Endothelial cell of umbilical vein (primary cell): ENCODE data around the gene KCNV2. TPM values are rescaled to one million over a fixed set of nuclear protein-coding genes. Genes with fewer than 3 reads are reported as not detected.

ENCODE experiments used
- BruUV-seq: library from RNA; stranded (reverse); fragments of 400-500 nt; replicated peaks from 2 replicates; lab custom pipeline; 2021; lab: Mats Ljungman, UMichigan
- CTCF ChIA-PET: fragments of 300-600, 350-600 bp; sonication (Branson Sonifier 250); formaldehyde crosslinking; loops from one replicate; lab custom pipeline; 2021; ENCODE audit warnings: antibody characterized with exemption, inconsistent platforms; lab: Charles Lee
- POLR2A ChIA-PET: fragments of 300-600, 350-600 bp; sonication (Branson Sonifier 250); formaldehyde crosslinking; loops from one replicate; lab custom pipeline; 2021; ENCODE audit warnings: antibody characterized with exemption, inconsistent platforms; lab: Charles Lee
- DNase-seq: peaks from one replicate; pipeline ENCODE4 v3.0.0-alpha.2; 2011; ENCODE audit warnings: low read depth, low spot score
- FAIRE-seq: peaks from 2 replicates; lab custom pipeline; 2011; peaks lifted over from hg19 to GRCh38; lab: Jason Lieb, UNC
- H2AFZ ChIP-seq: 2 replicates; pipeline ENCODE4 v1.6.0; 2012; ENCODE audit warnings: low read depth, low read length, control low read depth, inconsistent platforms
- H3K27ac ChIP-seq: 2 replicates; pipeline ENCODE4 v1.5.1; 2011; ENCODE audit warnings: low read depth, mild to moderate bottlenecking, control low read depth, low read length, moderate library complexity; ENCODE audit not compliant: insufficient read depth
- H3K27me3 ChIP-seq, 2 experiments: 2 replicates each; pipeline versions ENCODE4 v1.6.0 to v1.6.1; 2011; ENCODE audit warnings: low read length in 2 of 2, mixed read lengths in 1 of 2; ENCODE audit not compliant: control insufficient read depth in 2 of 2, insufficient read depth in 2 of 2
- H3K36me3 ChIP-seq, 2 experiments: 2 replicates in 1 of 2; 3 replicates in 1 of 2; pipeline ENCODE4 v1.5.1; 2011; ENCODE audit warnings: low read length in 2 of 2, mild to moderate bottlenecking in 1 of 2, moderate library complexity in 1 of 2; ENCODE audit not compliant: control insufficient read depth in 2 of 2, insufficient read depth in 2 of 2; ENCODE audit errors: extremely low read depth in 1 of 2
- H3K4me1 ChIP-seq: 3 replicates; pipeline ENCODE4 v1.5.1; 2011; ENCODE audit warnings: mild to moderate bottlenecking, low read length; ENCODE audit not compliant: control insufficient read depth, insufficient read depth; ENCODE audit errors: extremely low read depth
- H3K4me2 ChIP-seq: 2 replicates; pipeline ENCODE4 v1.6.1; 2011; ENCODE audit warnings: low read length, control low read depth, mixed read lengths; ENCODE audit not compliant: insufficient read depth
- H3K4me3 ChIP-seq, 3 experiments: fragments of 200-600 bp in 1 of 3; sonication (generic), shearing (Covaris generic) in 1 of 3; replicated peaks in 1 of 3; 2 replicates each; pipeline ENCODE4 v1.5.1; 2011 to 2016; ENCODE audit warnings: control low read depth in 3 of 3, low read length in 3 of 3, mild to moderate bottlenecking in 2 of 3, inconsistent platforms in 1 of 3, low read depth in 1 of 3, moderate library complexity in 1 of 3; ENCODE audit not compliant: insufficient read depth in 1 of 3
- H3K79me2 ChIP-seq: 2 replicates; pipeline ENCODE4 v1.6.0; 2012; ENCODE audit warnings: low read length, inconsistent platforms; ENCODE audit not compliant: control insufficient read depth, insufficient read depth
- H3K9ac ChIP-seq: replicated peaks from 2 replicates; pipeline ENCODE3; 2011; ENCODE audit warnings: low read length, control low read depth; ENCODE audit not compliant: insufficient read depth; ENCODE audit errors: extremely low read depth
- H3K9me1 ChIP-seq: replicated peaks from 3 replicates; pipeline ENCODE4 v1.6.0; 2011; ENCODE audit warnings: mild to moderate bottlenecking, low read length; ENCODE audit not compliant: control insufficient read depth, insufficient read depth; ENCODE audit errors: extremely low read depth
- H3K9me3 ChIP-seq: replicated peaks from 2 replicates; pipeline ENCODE4 v1.5.1; 2012; ENCODE audit warnings: low read length, inconsistent platforms; ENCODE audit not compliant: control insufficient read depth, insufficient read depth
- H4K20me1 ChIP-seq: replicated peaks from 2 replicates; pipeline ENCODE3; 2011; ENCODE audit warnings: mild to moderate bottlenecking, low read length; ENCODE audit not compliant: control insufficient read depth, insufficient read depth; ENCODE audit errors: extremely low read depth
- EZH2 ChIP-seq: IDR thresholded peaks from 2 replicates; pipeline ENCODE4 v1.6.1; 2012; ENCODE audit warnings: borderline replicate concordance, low read depth, mild to moderate bottlenecking, moderate library complexity, low read length, inconsistent platforms; ENCODE audit not compliant: severe bottlenecking
- FOS ChIP-seq: IDR thresholded peaks from 2 replicates; pipeline ENCODE4 v1.6.1; 2011; ENCODE audit warnings: mild to moderate bottlenecking, low read length, moderate library complexity, borderline replicate concordance; ENCODE audit not compliant: insufficient read depth
- GATA2 ChIP-seq: IDR thresholded peaks from 2 replicates; pipeline ENCODE4 v1.7.0; 2011; ENCODE audit warnings: low read depth, mild to moderate bottlenecking, moderate library complexity, mixed read lengths, low read length; ENCODE audit not compliant: insufficient read length, insufficient read depth
- JUN ChIP-seq: IDR thresholded peaks from 2 replicates; pipeline ENCODE4 v1.6.1; 2011; ENCODE audit warnings: borderline replicate concordance, low read depth; ENCODE audit not compliant: insufficient read length, insufficient read depth
- MYC ChIP-seq: IDR thresholded peaks from one replicate; pipeline ENCODE4 v1.6.1; 2011; ENCODE audit warnings: mild to moderate bottlenecking, low read depth, low read length
- POLR2A ChIP-seq: IDR thresholded peaks from 2 replicates; pipeline ENCODE4 v1.6.1; 2012; ENCODE audit warnings: low read depth, mild to moderate bottlenecking, control low read depth, low read length
- POLR2AphosphoS5 ChIP-seq: IDR thresholded peaks from 2 replicates; pipeline ENCODE4 v1.6.1; 2012; ENCODE audit warnings: low read depth, mild to moderate bottlenecking, control low read depth, low read length, moderate library complexity; ENCODE audit not compliant: insufficient read depth
- dilution Hi-C: fragments of 300-500 bp; cut with MboI; formaldehyde crosslinking; loops from one replicate; pipeline ENCODE4 v1.15.0; 2019; ENCODE audit warnings: low sequenced_read_pairs; ENCODE audit not compliant: extremely low pct_ligation_motif_present
- intact Hi-C: fragments of 100-400 bp; cut with micrococcal nuclease; formaldehyde crosslinking; loops from one replicate; pipeline ENCODE4 v1.10.0; 2022
- polyA plus RNA-seq, 4 experiments: library from polyadenylated mRNA; depleted of rRNA in 3 of 4; stranded (reverse) in 3 of 4; unstranded in 1 of 4; fragments of >200 nt; gene quantifications; 2 replicates each; pipeline versions ENCODE4 v1.2.1 to v1.2.3, GENCODE V29; 2011 to 2012; ENCODE audit warnings: missing spikeins in 1 of 4
- total RNA-seq: library from RNA; stranded (reverse); gene quantifications from 2 replicates; pipeline ENCODE4 v1.2.3, GENCODE V29; 2021
- TF ChIP-seq, protein P1 (sequence below): IDR thresholded peaks from 2 replicates; pipeline ENCODE4 v1.6.1; 2011; ENCODE audit not compliant: insufficient read depth, insufficient read length
- TF ChIP-seq, protein P2 (sequence below), 2 donors: IDR thresholded peaks; 1 replicate in 1 of 2; 2 replicates in 1 of 2; pipeline ENCODE4 v1.5.1; 2011; ENCODE audit warnings: low read length in 2 of 2, mild to moderate bottlenecking in 2 of 2, moderate library complexity in 2 of 2, control low read depth in 1 of 2, inconsistent platforms in 1 of 2, low read depth in 1 of 2; ENCODE audit not compliant: insufficient read depth in 1 of 2; ENCODE audit errors: extremely low read depth in 1 of 2

The KCNV2 gene
- total and polyA plus RNA-seq, 2 donors (not counting 3 experiments of a cell fraction or from before 2014, with no cell fraction given) = not detected

GRCh38 chr9:2749485-2749884, 32.2 kb downstream of the KCNV2 start:
- Histone ChIP-seq H3K27ac (no peak overlapping the region), H3K4me1 (peaks cover 6% of the 10 kb centered on the region), H3K4me3 (no peak overlapping the region), H3K36me3 (no peaks in the 10 kb centered on the region), H3K9ac (no peak overlapping the region), H3K27me3 (no peaks in the 10 kb centered on the region), H2AFZ (no peak overlapping the region), H3K9me3 (no peaks in the 10 kb centered on the region), H3K9me1 (no peaks in the 10 kb centered on the region), H4K20me1 (no peaks in the 10 kb centered on the region), H3K4me2 (no peak overlapping the region), H3K79me2 (no peaks in the 10 kb centered on the region)
- BruUV-seq = no TSS peak
- POLR2A ChIA-PET = no interaction called here
- FAIRE-seq (no peak), DNase-seq (no peak)
- dilution Hi-C loops (no loop called here), intact Hi-C loops (no loop called here)
- CTCF ChIA-PET = no interaction called here
- no peak for TF ChIP-seq FOS
- TF ChIP-seq MYC = no peak
- no peak for TF ChIP-seq GATA2
- TF ChIP-seq, protein P1, sequence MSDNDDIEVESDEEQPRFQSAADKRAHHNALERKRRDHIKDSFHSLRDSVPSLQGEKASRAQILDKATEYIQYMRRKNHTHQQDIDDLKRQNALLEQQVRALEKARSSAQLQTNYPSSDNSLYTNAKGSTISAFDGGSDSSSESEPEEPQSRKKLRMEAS = no peak
- TF ChIP-seq, protein P2, sequence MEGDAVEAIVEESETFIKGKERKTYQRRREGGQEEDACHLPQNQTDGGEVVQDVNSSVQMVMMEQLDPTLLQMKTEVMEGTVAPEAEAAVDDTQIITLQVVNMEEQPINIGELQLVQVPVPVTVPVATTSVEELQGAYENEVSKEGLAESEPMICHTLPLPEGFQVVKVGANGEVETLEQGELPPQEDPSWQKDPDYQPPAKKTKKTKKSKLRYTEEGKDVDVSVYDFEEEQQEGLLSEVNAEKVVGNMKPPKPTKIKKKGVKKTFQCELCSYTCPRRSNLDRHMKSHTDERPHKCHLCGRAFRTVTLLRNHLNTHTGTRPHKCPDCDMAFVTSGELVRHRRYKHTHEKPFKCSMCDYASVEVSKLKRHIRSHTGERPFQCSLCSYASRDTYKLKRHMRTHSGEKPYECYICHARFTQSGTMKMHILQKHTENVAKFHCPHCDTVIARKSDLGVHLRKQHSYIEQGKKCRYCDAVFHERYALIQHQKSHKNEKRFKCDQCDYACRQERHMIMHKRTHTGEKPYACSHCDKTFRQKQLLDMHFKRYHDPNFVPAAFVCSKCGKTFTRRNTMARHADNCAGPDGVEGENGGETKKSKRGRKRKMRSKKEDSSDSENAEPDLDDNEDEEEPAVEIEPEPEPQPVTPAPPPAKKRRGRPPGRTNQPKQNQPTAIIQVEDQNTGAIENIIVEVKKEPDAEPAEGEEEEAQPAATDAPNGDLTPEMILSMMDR (IDR thresholded peaks at IDR 0.05; ENCODE audit: extremely low read depth in 1 of 2, insufficient read depth in 1 of 2, low read depth in 1 of 2, low read length in 2 of 2) = no peak
- TF ChIP-seq EZH2 = no peak
- no peak for TF ChIP-seq JUN
- TF ChIP-seq POLR2A = no peak
- no peak for TF ChIP-seq POLR2AphosphoS5
